Activated B cell treated with CpG ODN at 0.5 μM for 24 hours (primary cell): Measurements from ENCODE around the gene FSTL4. TPM values are rescaled to one million over a fixed set of nuclear protein-coding genes. Genes with fewer than 3 reads are reported as not detected.

Experiments used
- ATAC-seq: fragments of 200-7000 bp; cut with Tn5 transposase; one replicate; pipeline ENCODE4 v1.10.0; 2021; ENCODE audit warnings: low read depth, mild to moderate bottlenecking, moderate library complexity
- CTCF ChIA-PET: fragments of 350-600 bp; sonication (Branson Sonifier 250); formaldehyde crosslinking; loops from one replicate; lab custom pipeline; 2021; ENCODE audit warnings: antibody characterized with exemption; lab: Charles Lee
- POLR2A ChIA-PET: fragments of 350-600 bp; sonication (Branson Sonifier 250); formaldehyde crosslinking; loops from one replicate; lab custom pipeline; 2021; ENCODE audit warnings: antibody characterized with exemption; lab: Charles Lee
- DNase-seq: peaks from one replicate; pipeline ENCODE4 v3.0.0; 2022
- H3K27ac Mint-ChIP-seq: one replicate; pipeline ENCODE4 v1.8.0; 2020; ENCODE audit warnings: mixed read lengths
- H3K27me3 Mint-ChIP-seq: one replicate; pipeline ENCODE4 v1.8.0; 2021; ENCODE audit warnings: mixed read lengths
- H3K36me3 Mint-ChIP-seq: one replicate; pipeline ENCODE4 v1.8.0; 2021; ENCODE audit warnings: low read depth, mixed read lengths
- H3K4me1 Mint-ChIP-seq: one replicate; pipeline ENCODE4 v1.8.0; 2021; ENCODE audit warnings: mixed read lengths
- H3K4me3 Mint-ChIP-seq: one replicate; pipeline ENCODE4 v1.8.0; 2020; ENCODE audit warnings: mild to moderate bottlenecking, mixed read lengths
- H3K9me3 Mint-ChIP-seq: one replicate; pipeline ENCODE4 v1.8.0; 2020; ENCODE audit warnings: mixed read lengths
- intact Hi-C: fragments of 100-400 bp; cut with micrococcal nuclease; formaldehyde crosslinking; loops from one replicate; pipeline ENCODE4 v1.15.1; 2024
- total RNA-seq: library from RNA; stranded (reverse); gene quantifications from 2 replicates; pipeline ENCODE4 v1.2.3, GENCODE V29; 2022
- TF ChIP-seq, protein P1 (sequence below): fragments of 200-600 bp; IDR thresholded peaks from one replicate; pipeline ENCODE4 v1.8.0; 2022; ENCODE audit warnings: antibody characterized with exemption, mild to moderate bottlenecking

FSTL4 gene
- total RNA-seq, 1 donor from 2014 or later: 1.7 TPM

DNA sequence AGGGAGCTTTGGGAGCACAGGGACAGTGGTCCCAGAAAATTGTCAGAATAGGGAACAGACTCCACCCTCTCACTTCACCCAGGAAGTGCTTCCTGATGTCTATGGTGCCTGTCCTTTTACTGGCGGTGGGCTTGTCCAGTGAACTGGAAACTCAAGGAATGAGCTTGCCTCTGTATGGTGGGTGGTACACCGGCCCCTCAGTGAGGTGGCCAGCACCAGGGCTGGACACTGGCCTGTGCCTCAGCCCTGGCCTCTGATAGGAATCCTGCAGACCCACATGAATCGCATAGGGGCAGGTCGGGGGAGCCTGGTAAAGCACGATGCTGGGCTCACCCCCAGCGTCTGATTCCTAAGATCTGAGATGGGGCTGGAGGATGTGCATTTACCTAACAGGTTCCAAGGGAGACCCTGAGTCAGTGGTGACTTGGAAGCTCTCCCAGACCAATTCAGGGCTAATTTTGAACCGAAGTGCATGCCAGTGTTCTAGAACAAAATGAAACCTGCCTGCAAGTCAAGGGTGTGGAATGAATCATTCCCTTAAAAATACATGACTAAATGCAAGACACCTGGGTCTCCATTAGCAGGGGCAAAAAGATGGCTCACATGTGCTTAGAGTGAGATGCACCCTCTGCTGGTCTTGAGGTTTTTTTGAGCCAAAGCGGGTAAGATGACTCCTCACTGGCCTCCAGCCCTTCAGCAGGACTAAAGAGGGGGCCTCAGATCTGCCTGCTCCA is 382.2 kb downstream of the FSTL4 start:
- Mint-ChIP-seq H3K27me3 (no peaks in the 10 kb centered on the region), H3K27ac (no peak overlapping the region), H3K9me3 (no peaks in the 10 kb centered on the region), H3K4me3 (no peak overlapping the region), H3K4me1 (peaks cover 2% of the 10 kb centered on the region), H3K36me3 (no peaks in the 10 kb centered on the region)
- POLR2A ChIA-PET: no interaction called here
- TF ChIP-seq, protein P1, sequence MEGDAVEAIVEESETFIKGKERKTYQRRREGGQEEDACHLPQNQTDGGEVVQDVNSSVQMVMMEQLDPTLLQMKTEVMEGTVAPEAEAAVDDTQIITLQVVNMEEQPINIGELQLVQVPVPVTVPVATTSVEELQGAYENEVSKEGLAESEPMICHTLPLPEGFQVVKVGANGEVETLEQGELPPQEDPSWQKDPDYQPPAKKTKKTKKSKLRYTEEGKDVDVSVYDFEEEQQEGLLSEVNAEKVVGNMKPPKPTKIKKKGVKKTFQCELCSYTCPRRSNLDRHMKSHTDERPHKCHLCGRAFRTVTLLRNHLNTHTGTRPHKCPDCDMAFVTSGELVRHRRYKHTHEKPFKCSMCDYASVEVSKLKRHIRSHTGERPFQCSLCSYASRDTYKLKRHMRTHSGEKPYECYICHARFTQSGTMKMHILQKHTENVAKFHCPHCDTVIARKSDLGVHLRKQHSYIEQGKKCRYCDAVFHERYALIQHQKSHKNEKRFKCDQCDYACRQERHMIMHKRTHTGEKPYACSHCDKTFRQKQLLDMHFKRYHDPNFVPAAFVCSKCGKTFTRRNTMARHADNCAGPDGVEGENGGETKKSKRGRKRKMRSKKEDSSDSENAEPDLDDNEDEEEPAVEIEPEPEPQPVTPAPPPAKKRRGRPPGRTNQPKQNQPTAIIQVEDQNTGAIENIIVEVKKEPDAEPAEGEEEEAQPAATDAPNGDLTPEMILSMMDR: no peak
- CTCF ChIA-PET: no interaction called here
- ATAC-seq (no peak), DNase-seq (no peak)
- intact Hi-C loops: no loop called here

DNA sequence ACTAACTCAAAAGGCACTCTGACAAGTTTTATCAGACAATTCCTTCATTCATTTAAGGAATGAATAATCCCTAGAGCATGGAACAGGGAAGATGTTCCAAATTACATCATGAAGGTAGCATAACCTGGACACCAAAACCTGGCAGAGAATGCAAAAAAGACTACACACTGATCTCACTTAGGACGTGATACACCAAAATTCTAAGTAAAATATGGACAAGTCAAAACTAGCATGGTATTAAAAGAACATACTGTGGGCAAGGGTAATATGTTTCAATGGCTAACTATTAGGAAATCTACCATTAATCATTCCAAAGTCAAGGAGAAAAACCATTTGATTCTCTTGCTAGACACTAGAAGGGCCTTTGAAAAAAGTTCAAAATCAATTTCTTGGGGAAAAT is 384.0 kb downstream of the FSTL4 start:
- Mint-ChIP-seq H3K4me3 (no peak overlapping the region), H3K27ac (no peak overlapping the region), H3K36me3 (no peaks in the 10 kb centered on the region), H3K27me3 (no peaks in the 10 kb centered on the region), H3K9me3 (no peaks in the 10 kb centered on the region), H3K4me1 (peaks cover 2% of the 10 kb centered on the region)
- intact Hi-C loops: no loop called here
- POLR2A ChIA-PET: no interaction called here
- ATAC-seq: no peak
- TF ChIP-seq, protein P1: no peak
- DNase-seq: no peak
- CTCF ChIA-PET: no interaction called here

DNA sequence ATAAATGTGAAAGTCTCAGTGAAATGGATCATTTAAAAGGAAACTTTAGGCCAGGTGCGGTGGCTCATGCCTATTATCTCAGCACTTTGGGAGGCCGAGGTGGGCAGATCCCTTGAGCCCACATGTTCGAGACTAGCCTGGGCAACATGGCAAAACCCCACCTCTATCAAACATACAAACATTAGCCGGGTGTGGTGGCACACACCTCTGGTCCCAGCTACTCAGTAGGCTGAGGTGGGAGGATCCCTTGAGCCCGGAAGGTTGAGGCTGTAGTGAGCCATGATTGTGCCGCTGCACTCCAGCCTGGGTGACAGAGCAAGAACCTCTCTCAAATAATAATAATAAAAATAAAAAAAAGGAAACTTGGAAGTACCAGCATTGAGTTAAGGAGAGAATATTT is 384.4 kb downstream of the FSTL4 start:
- Mint-ChIP-seq H3K9me3 (no peaks in the 10 kb centered on the region), H3K27ac (no peak overlapping the region), H3K4me3 (no peak overlapping the region), H3K36me3 (no peaks in the 10 kb centered on the region), H3K4me1 (peaks cover 2% of the 10 kb centered on the region), H3K27me3 (no peaks in the 10 kb centered on the region)
- DNase-seq (no peak), ATAC-seq (no peak)
- TF ChIP-seq, protein P1: no peak
- POLR2A ChIA-PET: no interaction called here
- CTCF ChIA-PET: no interaction called here
- intact Hi-C loops: no loop called here

DNA sequence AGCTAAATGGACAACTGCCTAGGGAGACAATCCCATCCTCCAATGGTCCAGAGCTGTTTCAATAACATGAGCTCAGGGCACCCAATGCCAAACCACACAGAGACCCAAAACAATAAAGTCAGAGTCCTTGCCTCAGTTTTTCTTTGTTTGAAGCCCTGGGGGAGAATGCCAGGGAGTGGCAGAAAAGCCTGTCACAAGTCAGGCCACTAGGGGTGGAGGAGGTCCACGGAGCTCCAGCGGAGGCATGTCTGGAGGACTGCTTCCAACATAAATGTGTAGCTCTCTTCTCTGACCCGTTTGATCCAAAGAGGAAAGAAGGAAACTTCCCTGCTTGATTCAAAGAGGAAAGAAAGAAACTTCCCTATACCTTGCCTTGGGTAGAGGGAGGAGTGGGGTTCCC is 385.3 kb downstream of the FSTL4 start:
- TF ChIP-seq, protein P1: no peak
- Mint-ChIP-seq H3K27ac (no peak overlapping the region), H3K36me3 (no peaks in the 10 kb centered on the region), H3K4me3 (no peak overlapping the region), H3K27me3 (no peaks in the 10 kb centered on the region), H3K4me1 (peaks cover 2% of the 10 kb centered on the region), H3K9me3 (no peaks in the 10 kb centered on the region)
- no peak for ATAC-seq
- POLR2A ChIA-PET: no interaction called here
- CTCF ChIA-PET: no interaction called here
- DNase-seq: no peak
- intact Hi-C loops: no loop called here

DNA sequence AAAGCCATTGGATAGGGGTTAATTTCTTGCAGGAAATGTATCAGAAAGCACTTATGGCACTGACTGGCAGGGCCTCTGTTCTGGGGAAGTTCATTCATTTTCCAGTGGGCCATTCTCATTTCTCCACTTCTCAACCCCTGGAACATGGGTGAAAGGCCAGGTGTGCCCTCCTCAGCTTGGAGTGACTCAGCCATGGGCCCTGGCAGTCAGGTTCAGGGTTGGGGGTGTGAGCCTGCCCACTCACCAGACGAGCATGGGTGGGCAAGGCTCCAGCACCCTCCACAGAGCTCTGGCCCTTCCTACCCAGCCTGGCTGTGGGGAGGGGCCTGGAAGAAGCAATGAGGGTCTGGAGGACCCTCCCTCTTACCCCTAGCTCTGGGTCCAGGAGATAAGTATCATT is 386.2 kb downstream of the FSTL4 start:
- Mint-ChIP-seq H3K4me3 (no peak overlapping the region), H3K27me3 (no peaks in the 10 kb centered on the region), H3K27ac (no peak overlapping the region), H3K4me1 (no peaks in the 10 kb centered on the region), H3K36me3 (no peaks in the 10 kb centered on the region), H3K9me3 (no peaks in the 10 kb centered on the region)
- ChIA-PET CTCF (no interaction called here), POLR2A (no interaction called here)
- DNase-seq (no peak), ATAC-seq (no peak)
- TF ChIP-seq, protein P1: no peak
- intact Hi-C loops: no loop called here
